ENCODE data around the gene ROBO1. TPM values are rescaled to one million over a fixed set of nuclear protein-coding genes. Genes with fewer than 3 reads are reported as not detected.

Gene ROBO1
- total and polyA plus RNA-seq, 2 of the 13 experiments (the other 11 are each of a cell fraction or from before 2014, with no cell fraction given): 52.2 to 71.0 TPM

DNA sequence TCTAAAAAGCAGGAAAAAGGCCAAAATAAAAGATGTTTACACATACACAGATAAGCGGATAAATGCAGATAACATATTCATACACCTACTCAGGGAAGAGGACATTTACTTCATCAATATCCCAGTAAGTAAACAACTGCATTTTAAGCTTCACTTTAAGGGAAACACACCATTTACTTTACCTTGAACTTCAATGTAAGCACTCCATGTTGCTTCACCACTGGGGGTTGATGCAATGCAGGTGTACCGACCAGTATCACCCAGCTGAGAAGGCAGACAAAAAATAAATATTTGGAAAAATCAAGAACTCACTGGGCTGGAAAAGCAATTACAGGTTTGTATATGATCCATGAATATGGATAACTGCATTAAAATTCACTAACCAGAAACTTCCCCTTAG is 1099.5 kb downstream of the ROBO1 start (continued):
- TF ChIP-seq ZNF446 (CRISPR knock-in tag; IDR thresholded peaks at IDR 0.05) (no peak), PRMT3 (CRISPR knock-in tag; IDR thresholded peaks at IDR 0.05; ENCODE audit: borderline replicate concordance, low read depth) (no peak), ATF7-NPFF (CRISPR knock-in tag; IDR thresholded peaks at IDR 0.05; ENCODE audit: low read depth) (no peak), NCOA2 (CRISPR knock-in tag; IDR thresholded peaks at IDR 0.05) (peak; percentile 83), SOX6 (IDR thresholded peaks at IDR 0.05) (no peak), SOX6 (CRISPR knock-in tag; IDR thresholded peaks at IDR 0.05) (peak; percentile 80), DPF2 (CRISPR knock-in tag; IDR thresholded peaks at IDR 0.05; ENCODE audit: borderline replicate concordance, low read depth) (0 out of 2 replicates have a peak, but pooled peaks have one; percentile 19), HMG20B (CRISPR knock-in tag; conservative IDR thresholded peaks at IDR 0.05) (0 out of 2 replicates have a peak, but pooled peaks have one; percentile 26), FOXP1 (IDR thresholded peaks at IDR 0.05) (0 out of 2 replicates have a peak, but pooled peaks have one; percentile 30), FOXP1 (CRISPR knock-in tag; IDR thresholded peaks at IDR 0.05) (peak; percentile 91), ZNF746 (CRISPR knock-in tag; IDR thresholded peaks at IDR 0.05) (no peak), TARDBP (CRISPR knock-in tag; IDR thresholded peaks at IDR 0.05) (0 out of 2 replicates have a peak, but pooled peaks have one; percentile 42), HMG20A (CRISPR knock-in tag; IDR thresholded peaks at IDR 0.05; ENCODE audit: borderline replicate concordance) (peak; percentile 82), SNAPC4 (CRISPR knock-in tag; IDR thresholded peaks at IDR 0.05) (no peak), ISL2 (CRISPR knock-in tag; IDR thresholded peaks at IDR 0.05) (peak; percentile 73; the same call in 1 of the 2 replicates), E2F1 (CRISPR knock-in tag; IDR thresholded peaks at IDR 0.05) (no peak), ZBTB25 (CRISPR knock-in tag; IDR thresholded peaks at IDR 0.05) (0 out of 2 replicates have a peak, but pooled peaks have one; percentile 49), LCORL (IDR thresholded peaks at IDR 0.05) (no peak), LCORL (CRISPR knock-in tag; IDR thresholded peaks at IDR 0.05) (no peak; the same call in 1 of the 2 replicates), STAG1 (CRISPR knock-in tag; IDR thresholded peaks at IDR 0.05) (peak; percentile 12; the same call in 1 of the 2 replicates), ARID5B (CRISPR knock-in tag; IDR thresholded peaks at IDR 0.05) (peak; percentile 91), SAP130 (CRISPR knock-in tag; IDR thresholded peaks at IDR 0.05; ENCODE audit: low read depth) (peak; percentile 19; the same call in 1 of the 2 replicates)
